IMR-90 (cell line): ENCODE measurements around the gene GCM1. TPM values are rescaled to one million over a fixed set of nuclear protein-coding genes. Genes with fewer than 3 reads are reported as not detected.

ENCODE experiments used
- ATAC-seq: fragments of 200-7000 bp; cut with Tn5 transposase; 2 replicates; pipeline ENCODE4 v1.9.1; 2020; ENCODE audit warnings: low read depth, mild to moderate bottlenecking, moderate library complexity
- BruUV-seq: library from RNA; stranded (reverse); fragments of 400-500 nt; replicated peaks from 2 replicates; lab custom pipeline; 2021; lab: Mats Ljungman, UMichigan
- CTCF ChIA-PET: fragments of 300-600 bp; formaldehyde crosslinking; extraction: SDS; loops from one replicate; lab custom pipeline; 2021; ENCODE audit warnings: antibody characterized with exemption; lab: Yijun Ruan, JAX
- POLR2A ChIA-PET: fragments of 300-600 bp; sonication (Branson Sonifier 250); formaldehyde crosslinking; loops from one replicate; lab custom pipeline; 2022; ENCODE audit warnings: antibody characterized with exemption; ENCODE audit not compliant: unreplicated experiment; lab: Charles Lee
- DNase-seq: peaks from one replicate; pipeline ENCODE4 v3.0.0; 2013
- H2AFZ ChIP-seq: replicated peaks from 2 replicates; pipeline ENCODE3; 2013; ENCODE audit warnings: low read length, mild to moderate bottlenecking; ENCODE audit not compliant: poor library complexity
- H2AK5ac ChIP-seq: 2 replicates; pipeline ENCODE4 v1.6.1; 2013; ENCODE audit warnings: low read depth, low read length, inconsistent platforms
- H2AK9ac ChIP-seq: replicated peaks from 2 replicates; pipeline ENCODE3; 2013; ENCODE audit warnings: mild to moderate bottlenecking, low read depth, low read length, moderate library complexity; ENCODE audit not compliant: poor library complexity
- H2BK120ac ChIP-seq: 2 replicates; pipeline ENCODE4 v1.6.1; 2013; ENCODE audit warnings: low read depth, low read length, inconsistent platforms
- H2BK15ac ChIP-seq: 3 replicates; pipeline ENCODE4 v1.6.1; 2013; ENCODE audit warnings: low read depth, low read length, inconsistent platforms
- H2BK20ac ChIP-seq: 2 replicates; pipeline ENCODE4 v1.6.1; 2013; ENCODE audit warnings: low read depth, mild to moderate bottlenecking, inconsistent platforms, low read length, moderate library complexity
- H2BK5ac ChIP-seq: 2 replicates; pipeline ENCODE4 v1.6.1; 2013; ENCODE audit warnings: mild to moderate bottlenecking, low read depth, low read length, inconsistent platforms; ENCODE audit not compliant: poor library complexity, severe bottlenecking
- H3K14ac ChIP-seq: replicated peaks from 2 replicates; pipeline ENCODE4 v1.6.1; 2013; ENCODE audit warnings: low read depth, low read length, inconsistent platforms
- H3K18ac ChIP-seq: 2 replicates; pipeline ENCODE4 v1.6.1; 2013; ENCODE audit warnings: low read depth, low read length, control low read depth
- H3K23ac ChIP-seq: 2 replicates; pipeline ENCODE4 v1.6.1; 2013; ENCODE audit warnings: low read depth, low read length, inconsistent platforms
- H3K27ac ChIP-seq: 2 replicates; pipeline ENCODE4 v1.5.1; 2013; ENCODE audit warnings: mild to moderate bottlenecking, control low read depth, low read length; ENCODE audit not compliant: insufficient read depth
- H3K27me3 ChIP-seq: 2 replicates; pipeline ENCODE4 v1.6.1; 2013; ENCODE audit warnings: low read length; ENCODE audit not compliant: control insufficient read depth, insufficient read depth
- H3K36me3 ChIP-seq: 2 replicates; pipeline ENCODE4 v1.6.1; 2013; ENCODE audit warnings: low read length, mixed read lengths; ENCODE audit not compliant: control insufficient read depth, insufficient read depth
- H3K4ac ChIP-seq: 2 replicates; pipeline ENCODE4 v1.6.1; 2013; ENCODE audit warnings: low read depth, low read length, inconsistent platforms
- H3K4me1 ChIP-seq: 2 replicates; pipeline ENCODE4 v1.6.1; 2013; ENCODE audit warnings: low read length, mixed read lengths; ENCODE audit not compliant: control insufficient read depth, insufficient read depth
- H3K4me2 ChIP-seq: 2 replicates; pipeline ENCODE4 v1.6.1; 2013; ENCODE audit warnings: low read depth, mild to moderate bottlenecking, control low read depth, low read length, moderate library complexity
- H3K4me3 ChIP-seq: 2 replicates; pipeline ENCODE4 v1.5.1; 2013; ENCODE audit warnings: low read depth, mild to moderate bottlenecking, control low read depth, low read length, moderate library complexity; ENCODE audit not compliant: insufficient read depth
- H3K56ac ChIP-seq: 2 replicates; pipeline ENCODE4 v1.6.1; 2013; ENCODE audit warnings: low read length, inconsistent platforms; ENCODE audit not compliant: insufficient read depth; ENCODE audit errors: extremely low read depth
- H3K79me1 ChIP-seq, 2 experiments: 2 replicates each; pipeline ENCODE4 v1.6.1; 2013; ENCODE audit warnings: low read length in 2 of 2, inconsistent platforms in 1 of 2, low read depth in 1 of 2
- H3K9ac ChIP-seq: 2 replicates; pipeline ENCODE4 v1.6.1; 2013; ENCODE audit warnings: low read depth, low read length, control low read depth
- H3K9me1 ChIP-seq: 2 replicates; pipeline ENCODE4 v1.6.1; 2013; ENCODE audit warnings: low read length, inconsistent platforms; ENCODE audit not compliant: insufficient read depth
- H3K9me3 ChIP-seq: 2 replicates; pipeline ENCODE4 v1.6.1; 2013; ENCODE audit warnings: low read length; ENCODE audit not compliant: control insufficient read depth, insufficient read depth
- H4K20me1 ChIP-seq: 2 replicates; pipeline ENCODE4 v1.6.1; 2013; ENCODE audit warnings: low read length, inconsistent platforms; ENCODE audit not compliant: insufficient read depth
- H4K5ac ChIP-seq: 2 replicates; pipeline ENCODE4 v1.6.1; 2013; ENCODE audit warnings: mild to moderate bottlenecking, low read depth, low read length, control low read depth
- H4K8ac ChIP-seq, 2 experiments: 2 replicates each; pipeline ENCODE4 v1.6.1; 2013; ENCODE audit warnings: low read depth in 2 of 2, low read length in 2 of 2, control low read depth in 1 of 2, inconsistent platforms in 1 of 2
- H4K91ac ChIP-seq: 2 replicates; pipeline ENCODE4 v1.6.1; 2013; ENCODE audit warnings: low read depth, low read length, inconsistent platforms; ENCODE audit not compliant: insufficient read depth
- BHLHE40 ChIP-seq: fragments of 150-350 bp; IDR thresholded peaks from 2 replicates; pipeline ENCODE4 v1.6.1; 2016; ENCODE audit warnings: mild to moderate bottlenecking, low read depth, low read length
- CHD1 ChIP-seq: IDR thresholded peaks from 2 replicates; pipeline ENCODE4 v1.6.1; 2012; ENCODE audit warnings: low read depth, low read length, improper control_type of control experiment
- CTCF ChIP-seq: conservative IDR thresholded peaks from 2 replicates; pipeline ENCODE4 v1.5.1; 2012; ENCODE audit warnings: mild to moderate bottlenecking, low read depth, low read length, improper control_type of control experiment
- ELK1 ChIP-seq: fragments of 150-350 bp; IDR thresholded peaks from 2 replicates; pipeline ENCODE4 v1.6.1; 2016; ENCODE audit warnings: low read depth, mild to moderate bottlenecking, low read length, moderate library complexity, borderline replicate concordance
- FOS ChIP-seq: fragments of 150-350 bp; IDR thresholded peaks from 2 replicates; pipeline ENCODE4 v1.6.1; 2016; ENCODE audit warnings: low read depth, low read length
- MAZ ChIP-seq: IDR thresholded peaks from 2 replicates; pipeline ENCODE4 v1.6.1; 2012; ENCODE audit warnings: low read depth, mild to moderate bottlenecking, low read length, improper control_type of control experiment, moderate library complexity, borderline replicate concordance
- MXI1 ChIP-seq: IDR thresholded peaks from 2 replicates; pipeline ENCODE4 v1.6.1; 2012; ENCODE audit warnings: low read depth, mild to moderate bottlenecking, low read length, moderate library complexity, borderline replicate concordance
- NFE2L2 ChIP-seq: fragments of 150-350 bp; IDR thresholded peaks from 2 replicates; pipeline ENCODE4 v1.6.1; 2016; ENCODE audit warnings: low read depth, mild to moderate bottlenecking, low read length
- POLR2A ChIP-seq: IDR thresholded peaks from 2 replicates; pipeline ENCODE4 v1.6.1; 2012; ENCODE audit warnings: mild to moderate bottlenecking, low read depth, low read length
- RAD21 ChIP-seq: IDR thresholded peaks from 2 replicates; pipeline ENCODE4 v1.6.1; 2012; ENCODE audit warnings: low read length, improper control_type of control experiment
- RCOR1 ChIP-seq: IDR thresholded peaks from 2 replicates; pipeline ENCODE4 v1.6.1; 2012; ENCODE audit warnings: mild to moderate bottlenecking, low read length, improper control_type of control experiment; ENCODE audit not compliant: insufficient replicate concordance
- SMC3 ChIP-seq: fragments of 150-350 bp; IDR thresholded peaks from 2 replicates; pipeline ENCODE4 v1.6.1; 2016; ENCODE audit warnings: low read depth, mild to moderate bottlenecking, antibody characterized with exemption, low read length, moderate library complexity
- USF2 ChIP-seq: fragments of 150-350 bp; IDR thresholded peaks from 2 replicates; pipeline ENCODE4 v1.6.1; 2017; ENCODE audit warnings: mild to moderate bottlenecking, antibody characterized with exemption, low read length, low read depth
- WGBS, 2 experiments: methylation state at CpG; one replicate each; pipeline versions ENCODE4 v1.1.5 to v1.1.7; 2013; ENCODE audit warnings: missing lambda C conversion rate in 2 of 2; ENCODE audit not compliant: insufficient read length in 1 of 2; ENCODE audit errors: extremely low coverage in 2 of 2; 5-methylcytosine and 5-hydroxymethylcytosine counted together
- dilution Hi-C: fragments of 300-500 bp; cut with HindIII; formaldehyde crosslinking; loops from one replicate; pipeline ENCODE4 v1.14.3; 2018; ENCODE audit warnings: low sequenced_read_pairs; ENCODE audit not compliant: unreplicated experiment
- in situ Hi-C: fragments of 300-500 bp; cut with MboI; formaldehyde crosslinking; loops from 3 replicates; pipeline ENCODE4 v1.14.3; 2019; ENCODE audit warnings: low sequenced_read_pairs, inconsistent platforms, mixed read lengths
- intact Hi-C: fragments of 100-400 bp; cut with micrococcal nuclease; formaldehyde crosslinking; loops from 2 replicates; pipeline ENCODE4 v1.10.0; 2022
- polyA plus RNA-seq, 3 experiments: library from polyadenylated mRNA; depleted of rRNA; stranded (reverse); fragments of >200 nt; gene quantifications; 2 replicates each; pipeline ENCODE4 v1.2.3, GENCODE V29; 2012; ENCODE audit warnings: low replicate concordance in 1 of 3
- total RNA-seq: library from RNA; depleted of rRNA; stranded (reverse); fragments of >200 nt; gene quantifications from 2 replicates; pipeline ENCODE4 v1.2.3, GENCODE V29; 2012

The GCM1 gene
- total and polyA plus RNA-seq, 2 of the 4 experiments (the other 2 are of a cell fraction): not detected

- H2AK5ac ChIP-seq: peak overlapping the region; percentile 47; the same call in 1 of the 2 replicates
- H2BK120ac ChIP-seq: no peak overlapping the region
- H3K27ac ChIP-seq: no peak overlapping the region
- ChIA-PET CTCF (interaction anchor here (0.6 to 2.2 kb wide), 5 partner anchors 239 to 313 kb away, joined by 3 to 8 read pairs (median 4); no protein-coding TSS in a partner anchor), POLR2A (no interaction called here)
- H3K4me2 ChIP-seq: no peak overlapping the region
- no peak overlapping the region for H3K4me3 ChIP-seq
- H3K23ac ChIP-seq: no peak overlapping the region
- dilution Hi-C loops (no loop called here), in situ Hi-C loops (loop anchor here (5.0 to 25.0 kb wide), 2 partner anchors 310 to 490 kb away; partner anchors contain the start of gene KLHL31), intact Hi-C loops (loop anchor here (1.0 to 5.0 kb wide), 5 partner anchors 175 to 555 kb away; partner anchors contain the start of gene ELOVL5)
- peaks cover 4% of the 10 kb centered on the region; the same call in 1 of the 2 replicates for H3K4me1 ChIP-seq
- H3K79me1 ChIP-seq: no peaks in the 10 kb centered on the region
- no peak overlapping the region for H3K9ac ChIP-seq
- peak; percentile 73 for DNase-seq
- H3K18ac ChIP-seq: no peak overlapping the region
- no peak overlapping the region for H2BK20ac ChIP-seq
- H3K56ac ChIP-seq: no peak overlapping the region
- peak overlapping the region; percentile 72 for H2AFZ ChIP-seq
- peaks cover 2% of the 10 kb centered on the region; the same call in 1 of the 2 replicates for H3K9me1 ChIP-seq
- H3K14ac ChIP-seq: no peak overlapping the region
- peak; percentile 100 for ATAC-seq
- no peak overlapping the region for H4K8ac ChIP-seq
- 81% methylated on average over 9 of the region's 20 CpGs; no CpG with 5 or more reads in 1 of the 2 experiments for WGBS, 2 experiments
- no peak overlapping the region for H4K5ac ChIP-seq
- no peaks in the 10 kb centered on the region for H4K20me1 ChIP-seq
- H3K4ac ChIP-seq: no peak overlapping the region
- no peaks in the 10 kb centered on the region; the same call in 1 of the 2 replicates for H3K27me3 ChIP-seq
- no peaks in the 10 kb centered on the region for H3K9me3 ChIP-seq
- no peak overlapping the region for H2AK9ac ChIP-seq
- H2BK15ac ChIP-seq: no peak overlapping the region
- H4K91ac ChIP-seq: no peak overlapping the region
- no TSS peak for BruUV-seq
- H3K36me3 ChIP-seq: no peaks in the 10 kb centered on the region
- H2BK5ac ChIP-seq: no peak overlapping the region
- TF ChIP-seq RAD21 (peak; percentile 100), CHD1 (no peak; the same call in 1 of the 2 replicates), MAZ (no peak), USF2 (no peak), ELK1 (no peak), MXI1 (no peak), CTCF (peak; percentile 100), RCOR1 (no peak), SMC3 (peak; percentile 100), POLR2A (peak; percentile 70), NFE2L2 (no peak), FOS (no peak), BHLHE40 (no peak)
Observed at GRCh38 chr6:53171605-53172467, 23.2 kb upstream of the GCM1 start.
